Heart left ventricle (tissue), 16 donors: Measurements from ENCODE around the gene HIKESHI. TPM values are rescaled to one million over a fixed set of nuclear protein-coding genes. Genes with fewer than 3 reads are reported as not detected.

Experiments
- ATAC-seq, 4 donors: fragments of 200-7000 bp; cut with Tn5 transposase; one replicate each; pipeline ENCODE4 v1.9.1; 2020 to 2022; ENCODE audit warnings: moderate library complexity in 4 of 4, mild to moderate bottlenecking in 3 of 4, moderate number of reproducible peaks in 1 of 4
- DNase-seq, 5 donors: peaks; one replicate each; pipeline ENCODE4 v3.0.0-alpha.2; 2020
- H3K27ac ChIP-seq, 12 donors: fragments of 200-600 bp; sonication (generic) in 4 of 12; one replicate each; pipeline versions ENCODE4 v1.5.0 to v1.8.0; 2016 to 2022; ENCODE audit warnings: mild to moderate bottlenecking in 2 of 12
- H3K27me3 ChIP-seq, 9 donors: fragments of 200-600 bp; sonication (generic) in 2 of 9; one replicate each; pipeline versions ENCODE4 v1.5.1 to v1.8.0; 2016 to 2022; ENCODE audit warnings: mild to moderate bottlenecking in 3 of 9
- H3K36me3 ChIP-seq, 9 donors: fragments of 200-600 bp; sonication (generic) in 2 of 9; one replicate each; pipeline versions ENCODE4 v1.5.0 to v1.8.0; 2018 to 2022; ENCODE audit warnings: mild to moderate bottlenecking in 2 of 9
- H3K4me1 ChIP-seq, 12 donors: fragments of 200-600 bp; sonication (generic) in 4 of 12; one replicate each; pipeline versions ENCODE4 v1.5.0 to v1.8.0; 2016 to 2022; ENCODE audit warnings: mild to moderate bottlenecking in 3 of 12
- H3K4me3 ChIP-seq, 12 donors: fragments of 200-600 bp; sonication (generic) in 4 of 12; one replicate each; pipeline versions ENCODE4 v1.5.0 to v1.8.0; 2017 to 2022; ENCODE audit warnings: mild to moderate bottlenecking in 9 of 12, moderate library complexity in 4 of 12
- H3K9me3 ChIP-seq, 12 donors: fragments of 200-600 bp; sonication (generic) in 4 of 12; one replicate each; pipeline versions ENCODE4 v1.5.0 to v1.8.0; 2016 to 2022; ENCODE audit warnings: mild to moderate bottlenecking in 1 of 12
- POLR2A ChIP-seq, 2 donors: fragments of 450-650 bp; IDR thresholded peaks; one replicate each; pipeline ENCODE4 v1.6.1; 2017; ENCODE audit warnings: antibody characterized with exemption in 2 of 2, mild to moderate bottlenecking in 2 of 2, moderate library complexity in 2 of 2
- WGBS, 4 donors: extraction: QIAGEN DNeasy Blood & Tissue Kit in 2 of 4; methylation state at CpG; one replicate each; pipeline versions ENCODE4 v1.1.5 to v1.1.7; 2013 to 2018; 5-methylcytosine and 5-hydroxymethylcytosine counted together
- intact Hi-C, 10 donors: fragments of 100-400 bp; cut with DNase I; formaldehyde crosslinking; loops; one replicate each; pipeline versions ENCODE4 v1.11.1 to v1.14.2; 2022
- polyA plus RNA-seq, 2 donors: library from polyadenylated mRNA; stranded (reverse); fragments of 200-250 nt; gene quantifications; one replicate each; pipeline ENCODE4 v1.2.3, GENCODE V29; 2013
- total RNA-seq, 9 donors: library from RNA; depleted of rRNA in 2 of 9; stranded (reverse); fragments of >200 nt in 2 of 9; fragmentation: NEBNext Ultra II Directional in 3 of 9; extraction: Animal tissue kit (Norgen Biotek cat#: 25700) in 3 of 9; gene quantifications; one replicate each; pipeline versions ENCODE4 v1.1.0 to v1.2.4, GENCODE V29; 2016 to 2023
- TF ChIP-seq, protein P1 (sequence below), 12 donors: fragments of 200-600 bp; sonication (generic) in 4 of 12; IDR thresholded peaks; one replicate each; pipeline versions ENCODE4 v1.5.0 to v1.8.0; 2018 to 2022; ENCODE audit warnings: antibody characterized with exemption in 12 of 12, mild to moderate bottlenecking in 5 of 12
- donor health status: ischemic (EF 13 %, LVEDD 7.1; RV severe dilation, severe dysfunction).
- donor health status: healthy with polysubstance abuse.
- donor health status: DM: no; HTN: yes; CAD: no.
- donor health status: DM: no; HTN: no; CAD: no.
- donor health status: ischemic (EF 25% LVEDD 6.9; RV normal size, moderate dysfunction).
- donor health status: ischemic (EF 25% LVEDD 5.7; RV mildly dilated, moderate dysfunction).
- donor health status: healthy.
- donor health status: DM: yes; HTN: yes; CAD: no.
- donor health status: ischemic (EF 35%, LVEDD 5.7; RV mildly dilated, moderate dysfunction).
- donor health status: nonischemic (EF 11% LVEDD 7.7; RV severe dilation, severe dysfunction).
- donor health status: DM: yes; HTN: yes; CAD: no.
- donor health status: PGD.
- donor health status: ischemic (EF 29% LVEDD 5.4; RV normal size, mild dysfunction).
- donor health status: nonischemic (EF 23%, LVEDD 6.1; RV moderate dilation, normal function).

HIKESHI gene
- total and polyA plus RNA-seq, 11 donors, result 30.9 to 79.1 (median 47.6) TPM

DNA sequence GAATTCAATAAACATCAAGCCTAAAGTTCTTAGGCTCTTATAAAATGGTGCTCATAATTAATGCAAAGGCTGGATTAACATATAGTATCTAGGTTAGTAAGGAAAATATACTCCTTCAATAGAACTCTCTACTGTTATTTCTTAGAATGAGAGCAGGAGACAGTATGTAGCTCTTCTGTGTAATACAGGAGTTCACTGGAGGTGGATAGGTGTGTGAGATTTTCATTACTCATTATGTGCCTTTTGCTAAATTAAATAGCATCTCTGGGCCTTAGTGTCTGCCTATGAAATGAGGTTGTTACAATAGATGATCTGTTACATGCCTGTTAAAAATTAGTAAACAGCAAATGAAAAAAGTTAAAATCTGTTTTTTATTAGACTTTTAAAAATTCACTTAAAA lies 36.8 kb upstream of the HIKESHI start:
- H3K36me3 ChIP-seq, result peaks cover 0 to 91% (median 61%) of the 10 kb centered on the region in 9 donors
- TF ChIP-seq POLR2A (IDR thresholded peaks at IDR 0.05), result no peak
- TF ChIP-seq, protein P1, sequence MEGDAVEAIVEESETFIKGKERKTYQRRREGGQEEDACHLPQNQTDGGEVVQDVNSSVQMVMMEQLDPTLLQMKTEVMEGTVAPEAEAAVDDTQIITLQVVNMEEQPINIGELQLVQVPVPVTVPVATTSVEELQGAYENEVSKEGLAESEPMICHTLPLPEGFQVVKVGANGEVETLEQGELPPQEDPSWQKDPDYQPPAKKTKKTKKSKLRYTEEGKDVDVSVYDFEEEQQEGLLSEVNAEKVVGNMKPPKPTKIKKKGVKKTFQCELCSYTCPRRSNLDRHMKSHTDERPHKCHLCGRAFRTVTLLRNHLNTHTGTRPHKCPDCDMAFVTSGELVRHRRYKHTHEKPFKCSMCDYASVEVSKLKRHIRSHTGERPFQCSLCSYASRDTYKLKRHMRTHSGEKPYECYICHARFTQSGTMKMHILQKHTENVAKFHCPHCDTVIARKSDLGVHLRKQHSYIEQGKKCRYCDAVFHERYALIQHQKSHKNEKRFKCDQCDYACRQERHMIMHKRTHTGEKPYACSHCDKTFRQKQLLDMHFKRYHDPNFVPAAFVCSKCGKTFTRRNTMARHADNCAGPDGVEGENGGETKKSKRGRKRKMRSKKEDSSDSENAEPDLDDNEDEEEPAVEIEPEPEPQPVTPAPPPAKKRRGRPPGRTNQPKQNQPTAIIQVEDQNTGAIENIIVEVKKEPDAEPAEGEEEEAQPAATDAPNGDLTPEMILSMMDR (IDR thresholded peaks at IDR 0.05), result no peak

GRCh38 chr11:86269645-86270044 lies 32.4 kb upstream of the HIKESHI start:
- TF ChIP-seq, protein P1 (IDR thresholded peaks at IDR 0.05), result no peak
- TF ChIP-seq POLR2A (IDR thresholded peaks at IDR 0.05), result no peak
- no peaks in the 10 kb centered on the region for H3K27me3 ChIP-seq
- no peak overlapping the region for H3K27ac ChIP-seq
- H3K4me1 ChIP-seq, result no peaks in the 10 kb centered on the region
- no peaks in the 10 kb centered on the region for H3K9me3 ChIP-seq
- ATAC-seq (no peak), DNase-seq (no peak)
- intact Hi-C loops, result no loop called here
- H3K4me3 ChIP-seq, result no peak overlapping the region
- H3K36me3 ChIP-seq, result peaks cover 0 to 73% (median 27%) of the 10 kb centered on the region in 9 donors
- WGBS, 4 donors, result 93 to 100% (median 94%) methylated on average over 1 of the region's 1 CpG

More for the DNA sequence above, 36.8 kb upstream of the HIKESHI start:
- intact Hi-C loops, result no loop called here
- Histone ChIP-seq H3K4me3 (no peak overlapping the region), H3K27ac (no peak overlapping the region), H3K9me3 (no peaks in the 10 kb centered on the region), H3K4me1 (no peaks in the 10 kb centered on the region), H3K27me3 (no peaks in the 10 kb centered on the region)
- ATAC-seq, result no peak
- no peak for DNase-seq

- no peaks in the 10 kb centered on the region for H3K9me3 ChIP-seq
- no peak for TF ChIP-seq POLR2A (IDR thresholded peaks at IDR 0.05)
- TF ChIP-seq, protein P1 (IDR thresholded peaks at IDR 0.05), result peak in 2 of 12 donors; percentile 18 to 19
- H3K4me1 ChIP-seq, result no peaks in the 10 kb centered on the region
- DNase-seq, result no peak
- no peak overlapping the region for H3K4me3 ChIP-seq
- H3K36me3 ChIP-seq, result peaks cover 0 to 69% (median 45%) of the 10 kb centered on the region in 9 donors
- H3K27me3 ChIP-seq, result no peaks in the 10 kb centered on the region
- intact Hi-C loops, result no loop called here
- ATAC-seq, result no peak
- WGBS, 4 donors, result 86 to 94% (median 89%) methylated on average over 6 of the region's 6 CpGs
- no peak overlapping the region for H3K27ac ChIP-seq
Observed at GRCh38 chr11:86274503-86274902, 27.5 kb upstream of the HIKESHI start.

DNA sequence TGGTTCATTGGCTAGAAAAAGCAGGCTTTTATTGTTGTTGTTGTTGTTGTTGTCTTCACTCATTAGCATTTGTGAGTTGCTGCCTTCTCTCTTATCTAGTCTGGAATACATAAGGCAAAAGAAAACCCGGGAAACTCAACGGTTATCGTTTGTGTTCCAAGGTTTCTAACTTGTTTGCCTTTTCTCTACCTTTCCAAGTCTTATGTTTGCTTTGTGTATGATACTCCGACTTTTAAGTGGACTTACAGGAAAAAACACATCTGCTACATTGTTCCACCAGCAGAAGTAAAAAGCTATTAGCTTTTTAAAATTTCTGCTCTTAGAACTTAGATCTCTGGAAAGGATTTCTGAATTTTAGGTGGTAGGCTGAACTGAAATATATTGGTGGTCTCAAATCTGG lies 27.0 kb upstream of the HIKESHI start:
- no peaks in the 10 kb centered on the region for H3K27me3 ChIP-seq
- TF ChIP-seq POLR2A (IDR thresholded peaks at IDR 0.05), result no peak
- TF ChIP-seq, protein P1 (IDR thresholded peaks at IDR 0.05), result no peak
- WGBS, 4 donors, result 93 to 95% (median 94%) methylated on average over 4 of the region's 4 CpGs
- DNase-seq, result no peak
- H3K4me1 ChIP-seq, result no peaks in the 10 kb centered on the region
- ATAC-seq, result no peak
- H3K9me3 ChIP-seq, result no peaks in the 10 kb centered on the region
- intact Hi-C loops, result no loop called here
- H3K36me3 ChIP-seq, result peaks cover 0 to 65% (median 45%) of the 10 kb centered on the region in 9 donors
- no peak overlapping the region for H3K27ac ChIP-seq
- no peak overlapping the region for H3K4me3 ChIP-seq
